HEK293 (cell line): ENCODE data around the gene HNF1A.

ENCODE experiments used
- CTCF ChIA-PET: fragments of 350-600 bp; formaldehyde crosslinking; extraction: SDS; loops from one replicate; lab custom pipeline; 2021; ENCODE audit warnings: antibody characterized with exemption; lab: Yijun Ruan, JAX
- POLR2A ChIA-PET: fragments of 300-600 bp; formaldehyde crosslinking; extraction: SDS; loops from one replicate; lab custom pipeline; 2020; ENCODE audit warnings: antibody characterized with exemption, inconsistent platforms; lab: Yijun Ruan, JAX
- H3K27ac ChIP-seq: fragments of 200-500 bp; sonication (Bioruptor generic); 2 replicates; pipeline ENCODE4 v1.5.1; 2014; ENCODE audit warnings: low read depth, low read length, control low read depth, inconsistent platforms; ENCODE audit errors: extremely low read depth
- H3K36me3 ChIP-seq, 2 experiments: fragments of 200-500 bp in 1 of 2; sonication (Bioruptor generic) in 1 of 2; 1 replicate in 1 of 2; 2 replicates in 1 of 2; pipeline ENCODE4 v1.5.1; 2014 to 2017; ENCODE audit warnings: inconsistent platforms in 2 of 2, low read length in 2 of 2; ENCODE audit not compliant: control insufficient read depth in 2 of 2, insufficient read depth in 1 of 2
- H3K4me1 ChIP-seq: fragments of 200-500 bp; sonication (Bioruptor generic); 2 replicates; pipeline ENCODE4 v1.5.1; 2014; ENCODE audit warnings: mild to moderate bottlenecking, low read length, inconsistent platforms; ENCODE audit not compliant: control insufficient read depth, insufficient read depth
- H3K4me3 ChIP-seq: 2 replicates; pipeline ENCODE4 v1.5.1; 2011; ENCODE audit warnings: low read depth, mild to moderate bottlenecking, control low read depth, low read length, moderate library complexity
- H3K9me3 ChIP-seq: fragments of 200-500 bp; sonication (Bioruptor generic); 2 replicates; pipeline ENCODE4 v1.5.1; 2014; ENCODE audit warnings: low read depth, low read length, inconsistent platforms; ENCODE audit not compliant: control insufficient read depth, insufficient read depth
- HOXD13 ChIP-seq: sonication (generic); formaldehyde crosslinking; IDR thresholded peaks from 2 replicates; pipeline ENCODE4 v1.8.0; 2022; ENCODE audit warnings: missing genetic modification reagents, borderline replicate concordance
- MEIS1 ChIP-seq: sonication (generic); formaldehyde crosslinking; IDR thresholded peaks from 2 replicates; pipeline ENCODE4 v1.8.1; 2022; ENCODE audit warnings: missing genetic modification reagents, mild to moderate bottlenecking, borderline replicate concordance
- REPIN1 ChIP-seq: fragments of 450-650 bp; formaldehyde crosslinking; IDR thresholded peaks from 2 replicates; pipeline ENCODE4 v1.5.1; 2017; ENCODE audit warnings: missing biosample characterization, missing genetic modification characterization, low read depth
- TSHZ1 ChIP-seq: fragments of 450-650 bp; formaldehyde crosslinking; IDR thresholded peaks from 2 replicates; pipeline ENCODE4 v1.5.1; 2016; ENCODE audit warnings: missing biosample characterization, missing genetic modification characterization, borderline replicate concordance
- ZBTB17 ChIP-seq: fragments of 450-650 bp; formaldehyde crosslinking; IDR thresholded peaks from 2 replicates; pipeline ENCODE4 v1.5.1; 2016; ENCODE audit warnings: missing biosample characterization, missing genetic modification characterization
- ZBTB44 ChIP-seq: fragments of 450-650 bp; IDR thresholded peaks from 2 replicates; pipeline ENCODE4 v1.5.1; 2018; ENCODE audit warnings: missing biosample characterization, mild to moderate bottlenecking, missing genetic modification characterization
- ZNF157 ChIP-seq: fragments of 450-650 bp; formaldehyde crosslinking; IDR thresholded peaks from 2 replicates; pipeline ENCODE4 v1.5.1; 2016; ENCODE audit warnings: missing biosample characterization, missing genetic modification characterization
- ZNF174 ChIP-seq: fragments of 450-650 bp; formaldehyde crosslinking; IDR thresholded peaks from 2 replicates; pipeline ENCODE4 v1.5.0; 2017; ENCODE audit warnings: missing biosample characterization, mild to moderate bottlenecking, missing genetic modification characterization
- ZNF221 ChIP-seq: fragments of 450-650 bp; formaldehyde crosslinking; IDR thresholded peaks from 2 replicates; pipeline ENCODE4 v1.5.1; 2017; ENCODE audit warnings: missing biosample characterization, missing genetic modification characterization, borderline replicate concordance
- ZNF239 ChIP-seq: fragments of 450-650 bp; formaldehyde crosslinking; IDR thresholded peaks from 2 replicates; pipeline ENCODE4 v1.5.1; 2016; ENCODE audit warnings: missing biosample characterization, missing genetic modification characterization
- ZNF248 ChIP-seq: fragments of 450-650 bp; formaldehyde crosslinking; IDR thresholded peaks from 2 replicates; pipeline ENCODE4 v1.5.1; 2017; ENCODE audit warnings: missing biosample characterization, missing genetic modification characterization
- ZNF292 ChIP-seq: fragments of 450-650 bp; formaldehyde crosslinking; IDR thresholded peaks from 2 replicates; pipeline ENCODE4 v1.5.1; 2016; ENCODE audit warnings: low read depth, missing biosample characterization, missing genetic modification characterization, borderline replicate concordance
- ZNF302 ChIP-seq: fragments of 450-650 bp; formaldehyde crosslinking; IDR thresholded peaks from 2 replicates; pipeline ENCODE4 v1.5.1; 2016; ENCODE audit warnings: missing biosample characterization, missing genetic modification characterization, low read depth
- ZNF354C ChIP-seq: fragments of 450-650 bp; formaldehyde crosslinking; IDR thresholded peaks from 2 replicates; pipeline ENCODE4 v1.5.1; 2016; ENCODE audit warnings: missing biosample characterization, missing genetic modification characterization, low read depth, borderline replicate concordance
- ZNF514 ChIP-seq: fragments of 450-650 bp; formaldehyde crosslinking; IDR thresholded peaks from 2 replicates; pipeline ENCODE4 v1.5.1; 2016; ENCODE audit warnings: missing biosample characterization, missing genetic modification characterization
- ZNF530 ChIP-seq: fragments of 450-650 bp; formaldehyde crosslinking; IDR thresholded peaks from 2 replicates; pipeline ENCODE4 v1.5.1; 2016; ENCODE audit warnings: low read depth, missing biosample characterization, missing genetic modification characterization
- ZNF548 ChIP-seq: fragments of 450-650 bp; formaldehyde crosslinking; IDR thresholded peaks from 2 replicates; pipeline ENCODE4 v1.5.1; 2016; ENCODE audit warnings: missing biosample characterization, missing genetic modification characterization
- TF ChIP-seq, protein P1 (sequence below): fragments of 450-650 bp; formaldehyde crosslinking; IDR thresholded peaks from 2 replicates; pipeline ENCODE4 v1.5.1; 2017; ENCODE audit warnings: missing biosample characterization, missing genetic modification characterization

HNF1A gene

DNA sequence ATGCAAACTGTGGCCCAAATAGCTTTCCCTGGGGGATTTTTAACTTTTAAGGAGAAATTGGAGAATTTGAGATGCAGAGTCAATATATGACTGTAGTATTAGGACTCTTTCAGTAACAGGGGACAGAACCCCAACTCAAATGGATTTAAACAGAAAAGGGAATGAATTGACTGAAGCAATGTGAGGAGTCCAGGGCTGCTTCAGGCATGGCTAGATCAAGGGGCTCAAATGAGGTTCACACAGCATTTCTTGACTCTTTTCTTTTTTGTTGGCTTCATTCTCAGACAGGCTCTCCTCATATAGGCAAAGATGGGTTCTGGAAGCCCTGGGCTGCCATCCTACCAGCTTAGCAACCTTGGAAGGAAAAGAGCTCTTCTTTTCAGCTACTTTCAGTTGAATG, 13.6 kb downstream of the HNF1A start:
- H3K4me3 ChIP-seq = no peak overlapping the region
- no peaks in the 10 kb centered on the region for H3K9me3 ChIP-seq
- POLR2A ChIA-PET = no interaction called here
- no peak for TF ChIP-seq HOXD13
- TF ChIP-seq ZNF239 (tag by site-specific recombination) = no peak
- TF ChIP-seq, protein P1, sequence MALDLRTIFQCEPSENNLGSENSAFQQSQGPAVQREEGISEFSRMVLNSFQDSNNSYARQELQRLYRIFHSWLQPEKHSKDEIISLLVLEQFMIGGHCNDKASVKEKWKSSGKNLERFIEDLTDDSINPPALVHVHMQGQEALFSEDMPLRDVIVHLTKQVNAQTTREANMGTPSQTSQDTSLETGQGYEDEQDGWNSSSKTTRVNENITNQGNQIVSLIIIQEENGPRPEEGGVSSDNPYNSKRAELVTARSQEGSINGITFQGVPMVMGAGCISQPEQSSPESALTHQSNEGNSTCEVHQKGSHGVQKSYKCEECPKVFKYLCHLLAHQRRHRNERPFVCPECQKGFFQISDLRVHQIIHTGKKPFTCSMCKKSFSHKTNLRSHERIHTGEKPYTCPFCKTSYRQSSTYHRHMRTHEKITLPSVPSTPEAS (tag by site-specific recombination) = no peak
- TF ChIP-seq ZBTB17 (tag by site-specific recombination) = no peak
- TF ChIP-seq REPIN1 (tag by site-specific recombination) = no peak
- TF ChIP-seq MEIS1 (CRISPR knock-in tag) = no peak
- TF ChIP-seq ZNF174 (tag by site-specific recombination) = no peak
- TF ChIP-seq TSHZ1 (tag by site-specific recombination) = no peak
- TF ChIP-seq ZNF157 (tag by site-specific recombination) = no peak
- no peak for TF ChIP-seq ZNF514
- TF ChIP-seq ZBTB44 (tag by site-specific recombination) = no peak
- TF ChIP-seq ZNF248 (tag by site-specific recombination) = no peak
- TF ChIP-seq ZNF221 (tag by site-specific recombination) = no peak
- no peak for TF ChIP-seq ZNF548 (tag by site-specific recombination)
- no peak for TF ChIP-seq ZNF292 (tag by site-specific recombination)
- H3K27ac ChIP-seq = no peak overlapping the region
- H3K36me3 ChIP-seq = no peaks in the 10 kb centered on the region
- no peaks in the 10 kb centered on the region for H3K4me1 ChIP-seq
- CTCF ChIA-PET = interaction anchor here (0.5 to 2.7 kb wide), 5 partner anchors 11 to 635 kb away, joined by 3 to 25 read pairs (median 3); no protein-coding TSS in a partner anchor

- TF ChIP-seq ZBTB17 (tag by site-specific recombination) (peak; percentile 57), ZNF530 (tag by site-specific recombination) (no peak), ZNF354C (no peak), ZNF302 (no peak)
- ChIA-PET CTCF (interaction anchor here (1.2 to 2.7 kb wide), 2 partner anchors 12 to 13 kb away, joined by 3 to 25 read pairs; no protein-coding TSS in a partner anchor), POLR2A (no interaction called here)
- Histone ChIP-seq H3K27ac (no peak overlapping the region), H3K4me1 (no peaks in the 10 kb centered on the region), H3K36me3 (no peaks in the 10 kb centered on the region), H3K9me3 (no peaks in the 10 kb centered on the region), H3K4me3 (no peak overlapping the region)
These were observed 14.6 kb downstream of the HNF1A start for GRCh38 chr12:120992989-120993388.
